Astrocyte (in vitro differentiated cells and primary cell): ENCODE measurements around the gene BCOR. TPM values are rescaled to one million over a fixed set of nuclear protein-coding genes. Genes with fewer than 3 reads are reported as not detected.

Experiments
- DNase-seq: peaks from one replicate; pipeline ENCODE4 v3.0.0-alpha.2; 2010; ENCODE audit warnings: low read depth
- FAIRE-seq: peaks from 2 replicates; lab custom pipeline; 2011; peaks lifted over from hg19 to GRCh38; lab: Jason Lieb, UNC
- H2AFZ ChIP-seq: 2 replicates; pipeline ENCODE4 v1.6.0; 2012; ENCODE audit warnings: low read depth, low read length, inconsistent platforms
- H3K27ac ChIP-seq: 2 replicates; pipeline ENCODE4 v1.5.1; 2011; ENCODE audit warnings: low read depth, low read length, inconsistent platforms
- H3K27me3 ChIP-seq: 2 replicates; pipeline ENCODE4 v1.6.0; 2011; ENCODE audit warnings: low read length, inconsistent platforms; ENCODE audit not compliant: insufficient read depth
- H3K36me3 ChIP-seq: 2 replicates; pipeline ENCODE4 v1.5.1; 2011; ENCODE audit warnings: low read length, inconsistent platforms; ENCODE audit not compliant: insufficient read depth
- H3K4me1 ChIP-seq: 2 replicates; pipeline ENCODE4 v1.5.1; 2011; ENCODE audit warnings: low read length, inconsistent platforms; ENCODE audit not compliant: insufficient read depth
- H3K4me2 ChIP-seq: 2 replicates; pipeline ENCODE4 v1.6.0; 2012; ENCODE audit warnings: low read length, inconsistent platforms
- H3K4me3 ChIP-seq: 2 replicates; pipeline ENCODE4 v1.5.1; 2011; ENCODE audit warnings: low read depth, mild to moderate bottlenecking, low read length, inconsistent platforms; ENCODE audit not compliant: insufficient read depth
- H3K79me2 ChIP-seq: 2 replicates; pipeline ENCODE4 v1.6.0; 2012; ENCODE audit warnings: mild to moderate bottlenecking, low read length, inconsistent platforms; ENCODE audit not compliant: insufficient read depth
- H3K9ac ChIP-seq: 2 replicates; pipeline ENCODE4 v1.6.0; 2012; ENCODE audit warnings: mild to moderate bottlenecking, low read length, inconsistent platforms
- H3K9me3 ChIP-seq: 2 replicates; pipeline ENCODE4 v1.5.1; 2012; ENCODE audit warnings: low read depth, mild to moderate bottlenecking, low read length, inconsistent platforms; ENCODE audit not compliant: insufficient read depth
- H4K20me1 ChIP-seq: 2 replicates; pipeline ENCODE4 v1.6.0; 2012; ENCODE audit warnings: low read length, inconsistent platforms; ENCODE audit not compliant: insufficient read depth
- H3K27ac Mint-ChIP-seq: one replicate; pipeline ENCODE4 v1.8.0; 2021; ENCODE audit warnings: mild to moderate bottlenecking, mixed read lengths; ENCODE audit not compliant: unreplicated experiment
- H3K27me3 Mint-ChIP-seq: one replicate; pipeline ENCODE4 v1.8.0; 2021; ENCODE audit warnings: low read depth, mixed read lengths; ENCODE audit not compliant: unreplicated experiment
- H3K36me3 Mint-ChIP-seq: one replicate; pipeline ENCODE4 v1.8.0; 2021; ENCODE audit warnings: low read depth, mixed read lengths; ENCODE audit not compliant: unreplicated experiment
- H3K4me1 Mint-ChIP-seq: one replicate; pipeline ENCODE4 v1.8.0; 2021; ENCODE audit warnings: low read depth, mixed read lengths; ENCODE audit not compliant: unreplicated experiment
- H3K4me3 Mint-ChIP-seq: one replicate; pipeline ENCODE4 v1.8.0; 2021; ENCODE audit warnings: mild to moderate bottlenecking, moderate library complexity, mixed read lengths; ENCODE audit not compliant: unreplicated experiment
- H3K9me3 Mint-ChIP-seq: one replicate; pipeline ENCODE4 v1.8.0; 2021; ENCODE audit warnings: mild to moderate bottlenecking, mixed read lengths; ENCODE audit not compliant: unreplicated experiment
- EZH2 ChIP-seq: IDR thresholded peaks from 2 replicates; pipeline ENCODE4 v1.6.1; 2012; ENCODE audit warnings: mild to moderate bottlenecking, low read length, inconsistent platforms; ENCODE audit not compliant: insufficient read depth
- total RNA-seq: library from RNA; stranded (reverse); gene quantifications from 2 replicates; pipeline ENCODE4 v1.2.1, GENCODE V29; 2021
- TF ChIP-seq, protein P1 (sequence below): IDR thresholded peaks from 2 replicates; pipeline ENCODE4 v1.5.1; 2011; ENCODE audit warnings: low read depth, mild to moderate bottlenecking, inconsistent platforms, low read length, moderate library complexity; ENCODE audit not compliant: insufficient read depth

The BCOR gene
- total RNA-seq, 1 donor from 2014 or later = 9.0 TPM

DNA sequence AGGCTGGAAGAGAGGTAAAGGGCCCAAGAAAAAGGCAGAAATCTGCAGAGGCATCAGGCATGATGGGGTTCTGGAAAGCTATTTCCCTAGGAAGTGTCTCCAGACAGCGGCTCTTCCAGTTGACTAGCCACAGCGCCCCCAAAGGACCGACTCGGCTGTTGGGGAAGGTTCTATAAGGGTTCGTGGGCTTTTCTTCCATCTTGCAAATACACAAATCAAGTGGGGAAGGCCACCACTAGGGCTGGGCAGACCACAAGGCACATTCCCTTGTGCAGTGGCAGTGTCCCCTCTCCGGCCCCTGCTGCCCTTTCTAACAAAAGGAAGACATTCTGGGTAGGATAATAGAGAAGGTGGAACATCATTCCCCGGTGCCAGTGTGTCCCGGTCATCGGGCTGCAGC is 18.2 kb downstream of the BCOR start:
- peaks cover 58% of the 10 kb centered on the region for H4K20me1 ChIP-seq
- DNase-seq = no peak
- H3K4me2 ChIP-seq = no peak overlapping the region
- H3K27ac ChIP-seq = no peak overlapping the region
- no peak overlapping the region for H3K4me3 Mint-ChIP-seq
- H3K79me2 ChIP-seq = peaks cover 29% of the 10 kb centered on the region
- no peak overlapping the region for H3K27ac Mint-ChIP-seq
- H2AFZ ChIP-seq = no peak overlapping the region
- no peak for FAIRE-seq
- no peak overlapping the region for H3K9ac ChIP-seq
- H3K4me3 ChIP-seq = no peak overlapping the region
- TF ChIP-seq EZH2 = no peak
- TF ChIP-seq, protein P1, sequence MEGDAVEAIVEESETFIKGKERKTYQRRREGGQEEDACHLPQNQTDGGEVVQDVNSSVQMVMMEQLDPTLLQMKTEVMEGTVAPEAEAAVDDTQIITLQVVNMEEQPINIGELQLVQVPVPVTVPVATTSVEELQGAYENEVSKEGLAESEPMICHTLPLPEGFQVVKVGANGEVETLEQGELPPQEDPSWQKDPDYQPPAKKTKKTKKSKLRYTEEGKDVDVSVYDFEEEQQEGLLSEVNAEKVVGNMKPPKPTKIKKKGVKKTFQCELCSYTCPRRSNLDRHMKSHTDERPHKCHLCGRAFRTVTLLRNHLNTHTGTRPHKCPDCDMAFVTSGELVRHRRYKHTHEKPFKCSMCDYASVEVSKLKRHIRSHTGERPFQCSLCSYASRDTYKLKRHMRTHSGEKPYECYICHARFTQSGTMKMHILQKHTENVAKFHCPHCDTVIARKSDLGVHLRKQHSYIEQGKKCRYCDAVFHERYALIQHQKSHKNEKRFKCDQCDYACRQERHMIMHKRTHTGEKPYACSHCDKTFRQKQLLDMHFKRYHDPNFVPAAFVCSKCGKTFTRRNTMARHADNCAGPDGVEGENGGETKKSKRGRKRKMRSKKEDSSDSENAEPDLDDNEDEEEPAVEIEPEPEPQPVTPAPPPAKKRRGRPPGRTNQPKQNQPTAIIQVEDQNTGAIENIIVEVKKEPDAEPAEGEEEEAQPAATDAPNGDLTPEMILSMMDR = no peak
- peaks cover 10% of the 10 kb centered on the region for H3K4me1 ChIP-seq
- H3K27me3 ChIP-seq = no peaks in the 10 kb centered on the region
- no peaks in the 10 kb centered on the region for H3K4me1 Mint-ChIP-seq
- H3K36me3 ChIP-seq = no peaks in the 10 kb centered on the region
- H3K36me3 Mint-ChIP-seq = no peaks in the 10 kb centered on the region
- H3K9me3 ChIP-seq = no peaks in the 10 kb centered on the region
- no peaks in the 10 kb centered on the region for H3K9me3 Mint-ChIP-seq
- H3K27me3 Mint-ChIP-seq = peaks cover 2% of the 10 kb centered on the region

- H3K79me2 ChIP-seq = peaks cover 24% of the 10 kb centered on the region
- no peak overlapping the region for H2AFZ ChIP-seq
- no peaks in the 10 kb centered on the region for H3K9me3 ChIP-seq
- TF ChIP-seq, protein P1 = no peak
- TF ChIP-seq EZH2 = no peak
- peaks cover 5% of the 10 kb centered on the region for H3K4me1 ChIP-seq
- peak; percentile 55 for FAIRE-seq
- no peaks in the 10 kb centered on the region for H3K27me3 ChIP-seq
- no peak overlapping the region for H3K4me3 Mint-ChIP-seq
- peaks cover 4% of the 10 kb centered on the region for H3K36me3 Mint-ChIP-seq
- no peaks in the 10 kb centered on the region for H3K9me3 Mint-ChIP-seq
- H3K27me3 Mint-ChIP-seq = peaks cover 2% of the 10 kb centered on the region
- H3K9ac ChIP-seq = no peak overlapping the region
- DNase-seq = no peak
- no peak overlapping the region for H3K4me3 ChIP-seq
- H3K4me1 Mint-ChIP-seq = no peaks in the 10 kb centered on the region
- H3K4me2 ChIP-seq = peak overlapping the region; percentile 19
- no peak overlapping the region for H3K27ac Mint-ChIP-seq
- H3K36me3 ChIP-seq = no peaks in the 10 kb centered on the region
- H3K27ac ChIP-seq = no peak overlapping the region
- H4K20me1 ChIP-seq = peaks cover 50% of the 10 kb centered on the region
Observed at GRCh38 chrX:40078489-40079227, 19.1 kb downstream of the BCOR start.

GRCh38 chrX:40077906-40078305 is 19.9 kb downstream of the BCOR start:
- Histone ChIP-seq H3K79me2 (peaks cover 23% of the 10 kb centered on the region), H3K4me3 (no peak overlapping the region), H3K27ac (no peak overlapping the region), H3K27me3 (no peaks in the 10 kb centered on the region), H3K9ac (no peak overlapping the region), H2AFZ (no peak overlapping the region), H3K4me1 (peaks cover 5% of the 10 kb centered on the region), H3K4me2 (no peak overlapping the region), H4K20me1 (peaks cover 49% of the 10 kb centered on the region), H3K36me3 (no peaks in the 10 kb centered on the region), H3K9me3 (no peaks in the 10 kb centered on the region)
- DNase-seq (no peak), FAIRE-seq (no peak)
- Mint-ChIP-seq H3K4me1 (no peaks in the 10 kb centered on the region), H3K4me3 (no peak overlapping the region), H3K36me3 (peaks cover 4% of the 10 kb centered on the region), H3K9me3 (no peaks in the 10 kb centered on the region), H3K27ac (no peak overlapping the region), H3K27me3 (peaks cover 2% of the 10 kb centered on the region)
- TF ChIP-seq, protein P1 = no peak
- no peak for TF ChIP-seq EZH2
